H9 (cell line): ENCODE results near the gene BMERB1. TPM values are rescaled to one million over a fixed set of nuclear protein-coding genes. Genes with fewer than 3 reads are reported as not detected.

Experiments
- DNase-seq: peaks from one replicate; pipeline ENCODE4 v3.0.0-alpha.2; 2017
- H2AFZ ChIP-seq: one replicate; pipeline ENCODE4 v1.6.1; 2013; ENCODE audit warnings: mild to moderate bottlenecking, low read length, control low read depth, moderate library complexity
- H2AK5ac ChIP-seq: 2 replicates; pipeline ENCODE4 v1.6.1; 2013; ENCODE audit warnings: low read length, control low read depth, mixed read lengths; ENCODE audit not compliant: insufficient read length
- H2BK120ac ChIP-seq: one replicate; pipeline ENCODE4 v1.6.1; 2013; ENCODE audit warnings: low read depth, mild to moderate bottlenecking, low read length, control low read depth, inconsistent platforms; ENCODE audit not compliant: poor library complexity, severe bottlenecking
- H2BK12ac ChIP-seq: 2 replicates; pipeline ENCODE4 v1.6.1; 2013; ENCODE audit warnings: low read length, control low read depth, mixed read lengths, low read depth; ENCODE audit not compliant: insufficient read length
- H2BK15ac ChIP-seq: 2 replicates; pipeline ENCODE4 v1.6.1; 2013; ENCODE audit warnings: low read depth, low read length, control low read depth
- H2BK20ac ChIP-seq: one replicate; pipeline ENCODE4 v1.6.1; 2013; ENCODE audit warnings: low read depth, mild to moderate bottlenecking, low read length, control low read depth, inconsistent platforms; ENCODE audit not compliant: poor library complexity, severe bottlenecking
- H2BK5ac ChIP-seq: 2 replicates; pipeline ENCODE4 v1.6.1; 2013; ENCODE audit warnings: low read length, control low read depth, mixed read lengths; ENCODE audit not compliant: insufficient read length
- H3K14ac ChIP-seq: 2 replicates; pipeline ENCODE4 v1.6.1; 2013; ENCODE audit warnings: low read length, control low read depth; ENCODE audit not compliant: insufficient read depth
- H3K18ac ChIP-seq: 2 replicates; pipeline ENCODE4 v1.6.1; 2013; ENCODE audit warnings: low read depth, mild to moderate bottlenecking, mixed read lengths, low read length, control low read depth; ENCODE audit not compliant: insufficient read length
- H3K23ac ChIP-seq: 2 replicates; pipeline ENCODE4 v1.6.1; 2013; ENCODE audit warnings: low read length, control low read depth, mixed read lengths, low read depth; ENCODE audit not compliant: insufficient read length
- H3K23me2 ChIP-seq: 2 replicates; pipeline ENCODE4 v1.6.1; 2013; ENCODE audit warnings: low read depth, mild to moderate bottlenecking, mixed read lengths, low read length, control low read depth; ENCODE audit not compliant: insufficient read length, poor library complexity, severe bottlenecking
- H3K27ac ChIP-seq: 2 replicates; pipeline ENCODE4 v1.5.1; 2013; ENCODE audit warnings: low read length, control low read depth, mixed read lengths, low read depth; ENCODE audit not compliant: insufficient read length
- H3K27me3 ChIP-seq: 2 replicates; pipeline ENCODE4 v1.6.1; 2013; ENCODE audit warnings: low read length, control low read depth, inconsistent platforms; ENCODE audit not compliant: insufficient read depth
- H3K4ac ChIP-seq: 2 replicates; pipeline ENCODE4 v1.6.1; 2013; ENCODE audit warnings: low read depth, mild to moderate bottlenecking, control low read depth, inconsistent platforms, low read length, moderate library complexity
- H3K4me1 ChIP-seq: 2 replicates; pipeline ENCODE4 v1.6.1; 2013; ENCODE audit warnings: low read length, control low read depth, inconsistent platforms; ENCODE audit not compliant: insufficient read depth
- H3K4me2 ChIP-seq: 2 replicates; pipeline ENCODE4 v1.6.1; 2013; ENCODE audit warnings: low read length, control low read depth, mixed read lengths; ENCODE audit not compliant: insufficient read length, insufficient read depth
- H3K56ac ChIP-seq: 2 replicates; pipeline ENCODE4 v1.6.1; 2013; ENCODE audit warnings: low read depth, mild to moderate bottlenecking, mixed read lengths, low read length, control low read depth; ENCODE audit not compliant: insufficient read length
- H3K79me1 ChIP-seq: 2 replicates; pipeline ENCODE4 v1.6.1; 2013; ENCODE audit warnings: low read depth, mild to moderate bottlenecking, moderate library complexity, low read length, control low read depth, inconsistent platforms; ENCODE audit not compliant: insufficient read depth, poor library complexity, severe bottlenecking
- H3K79me2 ChIP-seq: 2 replicates; pipeline ENCODE4 v1.6.1; 2013; ENCODE audit warnings: low read length, control low read depth, inconsistent platforms; ENCODE audit not compliant: insufficient read depth
- H3K9ac ChIP-seq: 2 replicates; pipeline ENCODE4 v1.6.1; 2013; ENCODE audit warnings: low read length, control low read depth, mixed read lengths; ENCODE audit not compliant: insufficient read length; ENCODE audit errors: extremely low read depth
- H3K9me3 ChIP-seq: one replicate; pipeline ENCODE4 v1.6.1; 2013; ENCODE audit warnings: low read depth, low read length, inconsistent platforms; ENCODE audit not compliant: control insufficient read depth
- H3T11ph ChIP-seq: one replicate; pipeline ENCODE4 v1.6.1; 2013; ENCODE audit warnings: mild to moderate bottlenecking, low read length, control low read depth, inconsistent platforms
- H4K20me1 ChIP-seq: one replicate; pipeline ENCODE4 v1.6.1; 2013; ENCODE audit not compliant: control insufficient read depth, insufficient read length, insufficient read depth
- H4K5ac ChIP-seq: 2 replicates; pipeline ENCODE4 v1.6.1; 2013; ENCODE audit warnings: low read depth, mild to moderate bottlenecking, mixed read lengths, low read length, control low read depth; ENCODE audit not compliant: insufficient read length
- H4K8ac ChIP-seq: replicated peaks from 2 replicates; pipeline ENCODE4 v1.6.1; 2013; ENCODE audit warnings: low read length, control low read depth, mixed read lengths, low read depth; ENCODE audit not compliant: insufficient read length
- H4K91ac ChIP-seq: 2 replicates; pipeline ENCODE4 v1.6.1; 2013; ENCODE audit warnings: low read depth, mild to moderate bottlenecking, moderate library complexity, mixed read lengths, low read length, control low read depth; ENCODE audit not compliant: insufficient read length
- H3K27ac Mint-ChIP-seq, 3 experiments: 2 replicates in 2 of 3; 3 replicates in 1 of 3; pipeline ENCODE4 v1.8.0; 2020 to 2021; ENCODE audit warnings: mixed read lengths in 3 of 3, mild to moderate bottlenecking in 1 of 3, moderate library complexity in 1 of 3
- H3K27me3 Mint-ChIP-seq: 2 replicates; pipeline ENCODE4 v1.8.0; 2021; ENCODE audit warnings: low read depth, mild to moderate bottlenecking, moderate library complexity, mixed read lengths
- H3K36me3 Mint-ChIP-seq, 3 experiments: 2 replicates in 2 of 3; 3 replicates in 1 of 3; pipeline ENCODE4 v1.8.0; 2020 to 2021; ENCODE audit warnings: low read depth in 3 of 3, mixed read lengths in 3 of 3; ENCODE audit not compliant: insufficient read depth in 1 of 3
- H3K4me1 Mint-ChIP-seq, 2 experiments: 2 replicates each; pipeline ENCODE4 v1.8.0; 2020; ENCODE audit warnings: mixed read lengths in 2 of 2
- H3K4me3 Mint-ChIP-seq, 2 experiments: 2 replicates in 1 of 2; 3 replicates in 1 of 2; pipeline ENCODE4 v1.8.0; 2020 to 2021; ENCODE audit warnings: mild to moderate bottlenecking in 2 of 2, mixed read lengths in 2 of 2, moderate library complexity in 1 of 2
- H3K9me3 Mint-ChIP-seq, 2 experiments: 2 replicates in 1 of 2; 3 replicates in 1 of 2; pipeline ENCODE4 v1.8.0; 2020; ENCODE audit warnings: mild to moderate bottlenecking in 2 of 2, mixed read lengths in 2 of 2, moderate library complexity in 1 of 2
- WGBS: extraction: QIAGEN DNeasy Blood & Tissue Kit; methylation state at CpG from one replicate; pipeline ENCODE4 v1.1.7; 2013; ENCODE audit warnings: missing lambda C conversion rate, low lambda C conversion rate, mixed read lengths; ENCODE audit not compliant: insufficient read length; ENCODE audit errors: extremely low coverage; 5-methylcytosine and 5-hydroxymethylcytosine counted together
- total RNA-seq: library from RNA; stranded (reverse); gene quantifications from 2 replicates; pipeline ENCODE4 v1.2.1, GENCODE V29; 2021
- TF ChIP-seq, protein P1 (sequence below): fragments of 200-600 bp; sonication (generic); conservative IDR thresholded peaks from 3 replicates; pipeline ENCODE4 v1.8.0; 2021; ENCODE audit warnings: antibody characterized with exemption, mild to moderate bottlenecking

Gene BMERB1
- total RNA-seq, 1 experiment from 2014 or later, result 19.5 TPM

- Mint-ChIP-seq H3K27me3 (no peaks in the 10 kb centered on the region), H3K27ac (peak overlapping the region in 1 of 3 experiments; percentile 8; a peak in 2 of 7 replicates), H3K36me3 (peaks cover 51 to 69% (median 56%) of the 10 kb centered on the region in 3 experiments), H3K4me3 (no peak overlapping the region), H3K9me3 (peaks cover 25% of the 10 kb centered on the region in 2 experiments), H3K4me1 (no peaks in the 10 kb centered on the region)
- Histone ChIP-seq H3K27ac (no peak overlapping the region), H3K79me2 (no peaks in the 10 kb centered on the region), H4K20me1 (no peaks in the 10 kb centered on the region), H2BK12ac (no peak overlapping the region), H2BK5ac (no peak overlapping the region), H3K4me1 (no peaks in the 10 kb centered on the region), H3K14ac (no peak overlapping the region), H2AFZ (no peak overlapping the region), H2BK20ac (no peak overlapping the region), H2AK5ac (no peak overlapping the region), H3K4me2 (no peak overlapping the region), H3K4ac (no peak overlapping the region), H3K23me2 (no peaks in the 10 kb centered on the region), H4K8ac (no peak overlapping the region), H2BK15ac (no peak overlapping the region), H3T11ph (no peak overlapping the region), H3K9ac (no peak overlapping the region), H3K27me3 (no peaks in the 10 kb centered on the region), H3K56ac (no peak overlapping the region), H3K23ac (no peak overlapping the region), H4K5ac (no peak overlapping the region), H3K18ac (no peak overlapping the region), H3K79me1 (no peaks in the 10 kb centered on the region), H3K9me3 (peaks cover 6% of the 10 kb centered on the region), H2BK120ac (no peak overlapping the region), H4K91ac (no peak overlapping the region)
- no peak for DNase-seq
- TF ChIP-seq, protein P1, sequence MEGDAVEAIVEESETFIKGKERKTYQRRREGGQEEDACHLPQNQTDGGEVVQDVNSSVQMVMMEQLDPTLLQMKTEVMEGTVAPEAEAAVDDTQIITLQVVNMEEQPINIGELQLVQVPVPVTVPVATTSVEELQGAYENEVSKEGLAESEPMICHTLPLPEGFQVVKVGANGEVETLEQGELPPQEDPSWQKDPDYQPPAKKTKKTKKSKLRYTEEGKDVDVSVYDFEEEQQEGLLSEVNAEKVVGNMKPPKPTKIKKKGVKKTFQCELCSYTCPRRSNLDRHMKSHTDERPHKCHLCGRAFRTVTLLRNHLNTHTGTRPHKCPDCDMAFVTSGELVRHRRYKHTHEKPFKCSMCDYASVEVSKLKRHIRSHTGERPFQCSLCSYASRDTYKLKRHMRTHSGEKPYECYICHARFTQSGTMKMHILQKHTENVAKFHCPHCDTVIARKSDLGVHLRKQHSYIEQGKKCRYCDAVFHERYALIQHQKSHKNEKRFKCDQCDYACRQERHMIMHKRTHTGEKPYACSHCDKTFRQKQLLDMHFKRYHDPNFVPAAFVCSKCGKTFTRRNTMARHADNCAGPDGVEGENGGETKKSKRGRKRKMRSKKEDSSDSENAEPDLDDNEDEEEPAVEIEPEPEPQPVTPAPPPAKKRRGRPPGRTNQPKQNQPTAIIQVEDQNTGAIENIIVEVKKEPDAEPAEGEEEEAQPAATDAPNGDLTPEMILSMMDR, result no peak
- no CpG with 5 or more reads among the region's 12 CpGs for WGBS
These were observed 152.3 kb downstream of the BMERB1 start for GRCh38 chr16:15586716-15587115.
